Measurements from ENCODE around the gene ETV6.

- TF ChIP-seq POLR2A (IDR thresholded peaks at IDR 0.05; ENCODE audit: low read length) (no peak), GATA1 (IDR thresholded peaks at IDR 0.05; ENCODE audit: low read depth, low read length) (no peak)
Measured at GRCh38 chr12:11869406-11869805, 219.9 kb downstream of the ETV6 start.

All from erythroblast (primary cell).